GM23338 (cell line): ENCODE measurements around the gene ZDHHC20. TPM values are rescaled to one million over a fixed set of nuclear protein-coding genes. Genes with fewer than 3 reads are reported as not detected.

ENCODE experiments used
- ATAC-seq: fragments of 200-7000 bp; cut with Tn5 transposase; 3 replicates; pipeline ENCODE4 v1.9.1; 2020
- DNase-seq: peaks from one replicate; pipeline ENCODE4 v3.0.0-alpha.2; 2015; ENCODE audit warnings: low spot score
- H2AFZ ChIP-seq: fragments of 200-600 bp; sonication (generic); 2 replicates; pipeline ENCODE4 v1.8.0; 2016; ENCODE audit warnings: antibody characterized with exemption, mild to moderate bottlenecking, moderate library complexity
- H3F3A ChIP-seq: fragments of 200-600 bp; sonication (generic); replicated peaks from 2 replicates; pipeline ENCODE4 v1.8.0; 2017; ENCODE audit warnings: antibody characterized with exemption, mixed run types, low read depth
- H3K27ac ChIP-seq: fragments of 200-600 bp; sonication (generic); 2 replicates; pipeline ENCODE4 v1.6.1; 2016; ENCODE audit warnings: low read depth
- H3K27me3 ChIP-seq: fragments of 200-600 bp; sonication (generic); 2 replicates; pipeline ENCODE4 v1.8.0; 2016; ENCODE audit warnings: mild to moderate bottlenecking, mixed run types, moderate library complexity; ENCODE audit not compliant: insufficient read depth
- H3K36me3 ChIP-seq: fragments of 200-600 bp; sonication (generic); 2 replicates; pipeline ENCODE4 v1.8.0; 2016; ENCODE audit warnings: mild to moderate bottlenecking; ENCODE audit not compliant: insufficient read depth
- H3K4me1 ChIP-seq: fragments of 200-600 bp; sonication (generic); 2 replicates; pipeline ENCODE4 v1.8.0; 2016; ENCODE audit warnings: mild to moderate bottlenecking, moderate library complexity; ENCODE audit not compliant: insufficient read depth
- H3K4me2 ChIP-seq: fragments of 200-600 bp; sonication (generic); 2 replicates; pipeline ENCODE4 v1.7.1; 2017; ENCODE audit warnings: mixed run types
- H3K4me3 ChIP-seq: fragments of 200-600 bp; sonication (generic); 2 replicates; pipeline ENCODE4 v1.6.1; 2016; ENCODE audit warnings: mixed run types
- H3K79me2 ChIP-seq: fragments of 200-600 bp; sonication (generic); replicated peaks from 2 replicates; pipeline ENCODE4 v1.8.0; 2017; ENCODE audit warnings: mild to moderate bottlenecking; ENCODE audit not compliant: insufficient read depth
- H3K9me2 ChIP-seq: fragments of 200-600 bp; sonication (generic); 2 replicates; pipeline ENCODE4 v1.8.0; 2017; ENCODE audit not compliant: insufficient read depth
- H4K20me1 ChIP-seq: fragments of 200-600 bp; sonication (generic); replicated peaks from 2 replicates; pipeline ENCODE4 v1.8.0; 2017; ENCODE audit warnings: mild to moderate bottlenecking; ENCODE audit not compliant: insufficient read depth
- H3K27ac Mint-ChIP-seq: 2 replicates; pipeline ENCODE4 v1.8.0; 2020; ENCODE audit warnings: inconsistent platforms, mild to moderate bottlenecking, moderate library complexity, mixed read lengths
- H3K27me3 Mint-ChIP-seq: 3 replicates; pipeline ENCODE4 v1.8.0; 2022; ENCODE audit warnings: low read depth, mild to moderate bottlenecking, moderate library complexity, mixed read lengths, inconsistent platforms; ENCODE audit not compliant: insufficient read depth, poor library complexity
- H3K36me3 Mint-ChIP-seq: 3 replicates; pipeline ENCODE4 v1.8.0; 2021; ENCODE audit warnings: low read depth, mild to moderate bottlenecking, inconsistent platforms, moderate library complexity, mixed read lengths
- H3K4me1 Mint-ChIP-seq: 3 replicates; pipeline ENCODE4 v1.8.0; 2020; ENCODE audit warnings: mild to moderate bottlenecking, inconsistent platforms, mixed read lengths
- H3K4me3 Mint-ChIP-seq: 3 replicates; pipeline ENCODE4 v1.8.0; 2021; ENCODE audit warnings: moderate library complexity, mild to moderate bottlenecking, inconsistent platforms, mixed read lengths
- H3K9me3 Mint-ChIP-seq: 3 replicates; pipeline ENCODE4 v1.8.0; 2020; ENCODE audit warnings: moderate library complexity, mild to moderate bottlenecking, inconsistent platforms, mixed read lengths
- CTCF ChIP-seq, 2 experiments: fragments of 200-600 bp in 1 of 2; sonication (generic) in 1 of 2; conservative IDR thresholded peaks; 2 replicates each; pipeline versions ENCODE4 v1.5.1 to v1.6.1; 2016 to 2017; ENCODE audit warnings: antibody characterized with exemption in 2 of 2, low read depth in 2 of 2, mild to moderate bottlenecking in 2 of 2, moderate library complexity in 1 of 2
- JUNB ChIP-seq: IDR thresholded peaks from one replicate; pipeline ENCODE4 v1.6.1; 2016; ENCODE audit warnings: antibody characterized with exemption; ENCODE audit not compliant: unreplicated experiment
- POLR2AphosphoS5 ChIP-seq: IDR thresholded peaks from 2 replicates; pipeline ENCODE4 v1.6.1; 2016; ENCODE audit warnings: antibody characterized with exemption, low read depth
- ZNF114 ChIP-seq: fragments of 250-450 bp; sonication (Bioruptor Pico); IDR thresholded peaks from 2 replicates; pipeline ENCODE4 v1.5.0; 2020; ENCODE audit warnings: mild to moderate bottlenecking, moderate library complexity
- polyA plus RNA-seq: library from polyadenylated mRNA; unstranded; fragments of >200 nt; fragmentation: Nextera tagmentation; extraction: Ambion mirVana; gene quantifications from 2 replicates; pipeline ENCODE4 v1.2.1, GENCODE V29; 2016
- total RNA-seq: library from RNA; depleted of rRNA; stranded (reverse); fragments of >200 nt; shearing (Covaris generic); gene quantifications from 2 replicates; pipeline ENCODE4 v1.2.3, GENCODE V29; 2014

ZDHHC20 gene
- total and polyA plus RNA-seq, 2 experiments from 2014 or later: 37.7 to 119 TPM

- ATAC-seq: peak; percentile 53
- Mint-ChIP-seq H3K4me3 (no peak overlapping the region), H3K27ac (0 out of 2 replicates have a peak overlapping the region, but pooled peaks have one; percentile 16), H3K9me3 (0 out of 3 replicates have a peak, but pooled peaks cover 4% of the 10 kb centered on the region), H3K27me3 (peaks cover 15% of the 10 kb centered on the region), H3K36me3 (no peaks in the 10 kb centered on the region), H3K4me1 (peaks cover 39% of the 10 kb centered on the region)
- Histone ChIP-seq H3K27me3 (no peaks in the 10 kb centered on the region), H3K4me3 (0 out of 2 replicates have a peak overlapping the region, but pooled peaks have one; percentile 13), H3K4me2 (peak overlapping the region; percentile 67), H3F3A (no peaks in the 10 kb centered on the region), H3K36me3 (no peaks in the 10 kb centered on the region), H3K4me1 (peaks cover 7% of the 10 kb centered on the region; the same call in 1 of the 2 replicates), H4K20me1 (no peaks in the 10 kb centered on the region), H2AFZ (no peak overlapping the region), H3K9me2 (no peaks in the 10 kb centered on the region), H3K79me2 (no peaks in the 10 kb centered on the region), H3K27ac (no peak overlapping the region)
- peak; percentile 57 for DNase-seq
- no peak for TF ChIP-seq JUNB
- TF ChIP-seq CTCF (conservative IDR thresholded peaks at IDR 0.05; ENCODE audit: low read depth in 2 of 2): peak; percentile 32 to 55
Measured at GRCh38 chr13:21338156-21338555, 120.9 kb downstream of the ZDHHC20 start.

- Histone ChIP-seq H3K4me3 (no peak overlapping the region), H3K4me1 (peaks cover 7% of the 10 kb centered on the region; the same call in 1 of the 2 replicates), H3K4me2 (no peak overlapping the region), H3F3A (no peaks in the 10 kb centered on the region), H2AFZ (no peak overlapping the region), H3K27me3 (no peaks in the 10 kb centered on the region), H3K36me3 (no peaks in the 10 kb centered on the region), H3K79me2 (no peaks in the 10 kb centered on the region), H4K20me1 (no peaks in the 10 kb centered on the region), H3K9me2 (0 out of 2 replicates have a peak, but pooled peaks cover 3% of the 10 kb centered on the region), H3K27ac (no peak overlapping the region)
- Mint-ChIP-seq H3K9me3 (0 out of 3 replicates have a peak, but pooled peaks cover 4% of the 10 kb centered on the region), H3K4me1 (peaks cover 36% of the 10 kb centered on the region), H3K27ac (peak overlapping the region; percentile 55), H3K4me3 (no peak overlapping the region), H3K36me3 (peaks cover 4% of the 10 kb centered on the region; the same call in 1 of the 3 replicates), H3K27me3 (peaks cover 13% of the 10 kb centered on the region)
- no peak for TF ChIP-seq POLR2AphosphoS5
- peak in 1 of 2 experiments; percentile 24; a peak in 1 of 4 replicates for TF ChIP-seq CTCF (conservative IDR thresholded peaks at IDR 0.05; ENCODE audit: low read depth in 2 of 2)
- no peak for TF ChIP-seq ZNF114 (CRISPR knock-in tag)
- DNase-seq (no peak), ATAC-seq (peak; percentile 70)
Measured at GRCh38 chr13:21336609-21337349, 122.3 kb downstream of the ZDHHC20 start.
